ENCODE results near the gene UBE2H. TPM values are rescaled to one million over a fixed set of nuclear protein-coding genes. Genes with fewer than 3 reads are reported as not detected.
"Not testable (repeated sequence)": the region's sequence is repeated elsewhere in the genome, so short reads cannot be mapped to it uniquely, and the experiment has no call there.

UBE2H gene
- total RNA-seq, 1 donor from 2014 or later, result 80.7 TPM

GRCh38 chr7:129827467-129827990 is 125.2 kb downstream of the UBE2H start:
- no peak for TF ChIP-seq CTCF (conservative IDR thresholded peaks at IDR 0.05)
- H3K27ac Mint-ChIP-seq, result peak overlapping the region; percentile 41
- peak overlapping the region; percentile 65 for H3K4me3 Mint-ChIP-seq
- H3K36me3 Mint-ChIP-seq, result peaks cover 10% of the 10 kb centered on the region
- H3K27me3 Mint-ChIP-seq, result no peaks in the 10 kb centered on the region
- DNase-seq (ENCODE audit: extremely low spot score, unreplicated experiment), result no peak
- peaks cover 33% of the 10 kb centered on the region for H3K4me1 Mint-ChIP-seq (ENCODE audit: unreplicated experiment)
- H3K9me3 Mint-ChIP-seq, result no peaks in the 10 kb centered on the region

GRCh38 chr7:129826895-129827294 is 125.9 kb downstream of the UBE2H start:
- peaks cover 26% of the 10 kb centered on the region for H3K4me1 Mint-ChIP-seq (ENCODE audit: unreplicated experiment)
- H3K27me3 Mint-ChIP-seq; DNase-seq (ENCODE audit: extremely low spot score, unreplicated experiment); H3K36me3 Mint-ChIP-seq; H3K9me3 Mint-ChIP-seq: not testable (repeated sequence)
- peak overlapping the region; percentile 65 for H3K4me3 Mint-ChIP-seq
- peak overlapping the region; percentile 41 for H3K27ac Mint-ChIP-seq

- Mint-ChIP-seq H3K27ac (peak overlapping the region; percentile 89), H3K4me3 (peak overlapping the region; percentile 92), H3K9me3 (no peaks in the 10 kb centered on the region), H3K36me3 (no peaks in the 10 kb centered on the region), H3K4me1 (ENCODE audit: unreplicated experiment) (peaks cover 12% of the 10 kb centered on the region), H3K27me3 (no peaks in the 10 kb centered on the region)
- peak; percentile 97 for TF ChIP-seq CTCF (conservative IDR thresholded peaks at IDR 0.05)
- peak; percentile 93 for DNase-seq (ENCODE audit: extremely low spot score, unreplicated experiment)
Measured at GRCh38 chr7:129825209-129825970, 127.4 kb downstream of the UBE2H start.

GRCh38 chr7:129824291-129825208 is 128.2 kb downstream of the UBE2H start:
- Mint-ChIP-seq H3K27me3 (no peaks in the 10 kb centered on the region), H3K27ac (peak overlapping the region; percentile 89), H3K36me3 (no peaks in the 10 kb centered on the region), H3K4me3 (peak overlapping the region; percentile 92), H3K9me3 (no peaks in the 10 kb centered on the region), H3K4me1 (ENCODE audit: unreplicated experiment) (peaks cover 4% of the 10 kb centered on the region)
- DNase-seq (ENCODE audit: extremely low spot score, unreplicated experiment), result peak; percentile 77
- TF ChIP-seq CTCF (conservative IDR thresholded peaks at IDR 0.05), result no peak

GRCh38 chr7:129823143-129823542 is 129.6 kb downstream of the UBE2H start:
- not testable (repeated sequence) for H3K36me3 Mint-ChIP-seq, H3K4me3 Mint-ChIP-seq

GRCh38 chr7:129821476-129821875 is 131.3 kb downstream of the UBE2H start:
- no peak for DNase-seq (ENCODE audit: extremely low spot score, unreplicated experiment)
- no peak overlapping the region for H3K4me3 Mint-ChIP-seq
- H3K9me3 Mint-ChIP-seq, result peaks cover 14% of the 10 kb centered on the region
- no peak overlapping the region for H3K27ac Mint-ChIP-seq
- no peaks in the 10 kb centered on the region for H3K4me1 Mint-ChIP-seq (ENCODE audit: unreplicated experiment)
- H3K36me3 Mint-ChIP-seq, result peaks cover 4% of the 10 kb centered on the region
- TF ChIP-seq CTCF (conservative IDR thresholded peaks at IDR 0.05), result no peak
- no peaks in the 10 kb centered on the region for H3K27me3 Mint-ChIP-seq

More at GRCh38 chr7:129823143-129823542, 129.6 kb downstream of the UBE2H start:
- not testable (repeated sequence) for DNase-seq (ENCODE audit: extremely low spot score, unreplicated experiment); H3K27ac Mint-ChIP-seq; H3K27me3 Mint-ChIP-seq; H3K9me3 Mint-ChIP-seq; H3K4me1 Mint-ChIP-seq (ENCODE audit: unreplicated experiment)
